HepG2 (cell line): ENCODE measurements around the gene TACR3. TPM values are rescaled to one million over a fixed set of nuclear protein-coding genes. Genes with fewer than 3 reads are reported as not detected.
"Not testable (repeated sequence)": the region's sequence is repeated elsewhere in the genome, so short reads cannot be mapped to it uniquely, and the experiment has no call there.

Experiments used
- ATAC-seq: fragments of 200-7000 bp; cut with Tn5 transposase; 3 replicates; pipeline ENCODE4 v1.9.1; 2020; ENCODE audit warnings: mild to moderate bottlenecking, moderate library complexity
- BruUV-seq: library from RNA; stranded (reverse); fragments of 400-500 nt; replicated peaks from 2 replicates; lab custom pipeline; 2021; lab: Mats Ljungman, UMichigan
- CTCF ChIA-PET: fragments of 300-600 bp; formaldehyde crosslinking; extraction: SDS; loops from one replicate; lab custom pipeline; 2021; ENCODE audit warnings: low total read pairs, inconsistent platforms, low intra/inter-chr PET ratio; lab: Yijun Ruan, JAX
- POLR2A ChIA-PET: fragments of 350-600 bp; sonication (Branson Sonifier 250); formaldehyde crosslinking; loops from one replicate; lab custom pipeline; 2020; ENCODE audit warnings: antibody characterized with exemption, inconsistent platforms; lab: Yijun Ruan, JAX
- DNase-seq: peaks from one replicate; pipeline ENCODE4 v3.0.0-alpha.2; 2015; ENCODE audit warnings: low spot score
- FAIRE-seq: peaks from 3 replicates; lab custom pipeline; 2011; peaks lifted over from hg19 to GRCh38; lab: Jason Lieb, UNC
- H2AFZ ChIP-seq: one replicate; pipeline ENCODE4 v1.6.1; 2011; ENCODE audit warnings: low read length, inconsistent platforms
- H3K27ac ChIP-seq: fragments of 300-600 bp; 3 replicates; pipeline ENCODE4 v1.8.0; 2011; ENCODE audit warnings: mixed run types, mild to moderate bottlenecking, mixed read lengths, low read length, inconsistent platforms; ENCODE audit not compliant: insufficient read depth; ENCODE audit errors: extremely low read length
- H3K27me3 ChIP-seq, 2 experiments: fragments of 200-600 bp in 1 of 2; 2 replicates in 1 of 2; 3 replicates in 1 of 2; pipeline versions ENCODE4 v1.6.0 to v1.8.0; 2011; ENCODE audit warnings: low read length in 2 of 2, mild to moderate bottlenecking in 2 of 2, moderate library complexity in 2 of 2, inconsistent platforms in 1 of 2; ENCODE audit not compliant: insufficient read depth in 2 of 2, control insufficient read depth in 1 of 2
- H3K36me3 ChIP-seq, 2 experiments: fragments of 200-600 bp in 1 of 2; replicated peaks in 1 of 2; 2 replicates in 1 of 2; 3 replicates in 1 of 2; pipeline versions ENCODE4 v1.5.1 to v1.8.0; 2011; ENCODE audit warnings: low read length in 2 of 2, inconsistent platforms in 1 of 2; ENCODE audit not compliant: insufficient read depth in 2 of 2, control insufficient read depth in 1 of 2
- H3K4me1 ChIP-seq: 2 replicates; pipeline ENCODE4 v1.5.1; 2012; ENCODE audit warnings: low read length, inconsistent platforms; ENCODE audit not compliant: insufficient read depth
- H3K4me2 ChIP-seq: 2 replicates; pipeline ENCODE4 v1.6.0; 2011; ENCODE audit warnings: low read depth, low read length, inconsistent platforms
- H3K4me3 ChIP-seq, 3 experiments: fragments of 200-600 bp in 1 of 3; sonication (generic), shearing (Covaris generic) in 1 of 3; replicated peaks in 1 of 3; 2 replicates each; pipeline ENCODE4 v1.5.1; 2011 to 2016; ENCODE audit warnings: low read length in 3 of 3, inconsistent platforms in 2 of 3, low read depth in 2 of 3, mild to moderate bottlenecking in 2 of 3, control low read depth in 1 of 3, mixed read lengths in 1 of 3; ENCODE audit not compliant: insufficient read depth in 1 of 3
- H3K79me2 ChIP-seq: one replicate; pipeline ENCODE4 v1.6.1; 2011; ENCODE audit warnings: low read length, inconsistent platforms; ENCODE audit not compliant: insufficient read depth
- H3K9ac ChIP-seq: 2 replicates; pipeline ENCODE4 v1.6.0; 2011; ENCODE audit warnings: mild to moderate bottlenecking, low read depth, low read length, inconsistent platforms; ENCODE audit not compliant: insufficient read depth
- H3K9me3 ChIP-seq: 2 replicates; pipeline ENCODE4 v1.5.1; 2012; ENCODE audit warnings: mild to moderate bottlenecking, low read length
- H4K20me1 ChIP-seq: 2 replicates; pipeline ENCODE4 v1.6.0; 2011; ENCODE audit warnings: inconsistent platforms, mild to moderate bottlenecking, low read length, moderate library complexity; ENCODE audit not compliant: insufficient read depth
- ARNTL ChIP-seq: sonication (generic); formaldehyde crosslinking; IDR thresholded peaks from 2 replicates; pipeline ENCODE4 v1.4.0; 2020; ENCODE audit warnings: mild to moderate bottlenecking, missing genetic modification reagents
- EHMT2 ChIP-seq: fragments of 200-600 bp; sonication (generic); IDR thresholded peaks from 2 replicates; pipeline ENCODE4 v1.7.0; 2017; ENCODE audit warnings: antibody characterized with exemption, low read depth, low read length, borderline replicate concordance
- MTA3 ChIP-seq: sonication (generic); formaldehyde crosslinking; IDR thresholded peaks from 2 replicates; pipeline ENCODE4 v1.4.0; 2020; ENCODE audit warnings: missing genetic modification reagents
- SMYD3 ChIP-seq: sonication (generic); formaldehyde crosslinking; IDR thresholded peaks from 2 replicates; pipeline ENCODE4 v1.8.1; 2023; ENCODE audit warnings: mild to moderate bottlenecking, missing genetic modification reagents
- SRF ChIP-seq: IDR thresholded peaks from 2 replicates; pipeline ENCODE4 v1.6.1; 2011; ENCODE audit warnings: mild to moderate bottlenecking, low read depth, low read length, moderate library complexity
- YY1 ChIP-seq: IDR thresholded peaks from 2 replicates; pipeline ENCODE4 v1.6.1; 2011; ENCODE audit warnings: low read length, low read depth, moderate library complexity, mild to moderate bottlenecking; ENCODE audit not compliant: insufficient read depth, insufficient replicate concordance
- ZFP62 ChIP-seq: sonication (generic); formaldehyde crosslinking; IDR thresholded peaks from 2 replicates; pipeline ENCODE4 v1.4.0; 2020; ENCODE audit warnings: missing genetic modification reagents
- ZFYVE20 ChIP-seq: sonication (generic); formaldehyde crosslinking; IDR thresholded peaks from 2 replicates; pipeline ENCODE4 v1.8.0; 2023; ENCODE audit warnings: low read depth, mild to moderate bottlenecking, moderate library complexity, missing genetic modification reagents, borderline replicate concordance
- ZNF263 ChIP-seq: sonication (generic); formaldehyde crosslinking; IDR thresholded peaks from 2 replicates; pipeline ENCODE4 v1.4.0; 2020; ENCODE audit warnings: missing genetic modification reagents
- ZNF3 ChIP-seq: IDR thresholded peaks from 2 replicates; pipeline ENCODE4 v1.7.0; 2017; ENCODE audit warnings: inconsistent platforms
- ZNF354B ChIP-seq: sonication (generic); formaldehyde crosslinking; IDR thresholded peaks from 2 replicates; pipeline ENCODE4 v1.8.0; 2022; ENCODE audit warnings: mild to moderate bottlenecking, missing genetic modification reagents
- WGBS: methylation state at CpG from one replicate; pipeline ENCODE4 v1.1.6; 2017; ENCODE audit warnings: low lambda C conversion rate; 5-methylcytosine and 5-hydroxymethylcytosine counted together
- in situ Hi-C: cut with HindIII; loops from 2 replicates; pipeline ENCODE4 v1.10.0; 2017; ENCODE audit warnings: low pct_unique_long_range_greater_than_20kb; ENCODE audit not compliant: extremely low pct_ligation_motif_present
- intact Hi-C: fragments of 100-400 bp; cut with micrococcal nuclease; formaldehyde crosslinking; loops from one replicate; pipeline ENCODE4 v1.10.0; 2022; ENCODE audit not compliant: unreplicated experiment
- polyA plus RNA-seq, 8 experiments: library from polyadenylated mRNA; depleted of rRNA in 3 of 8; stranded (reverse) in 7 of 8; unstranded in 1 of 8; fragments of >200 nt; fragmentation: Illumina TruSeq in 4 of 8; extraction: Trizol in 4 of 8; gene quantifications; 2 replicates each; pipeline versions ENCODE4 v1.2.1 to v1.2.3, GENCODE V29; 2011 to 2016; ENCODE audit warnings: low read depth in 4 of 8, missing spikeins in 1 of 8, mixed read lengths in 1 of 8; ENCODE audit not compliant: insufficient read depth in 1 of 8
- total RNA-seq, 5 experiments: library from RNA; depleted of rRNA; stranded (reverse); fragments of >200 nt; fragmentation: Illumina TruSeq; extraction: Trizol; gene quantifications; 2 replicates each; pipeline ENCODE4 v1.2.3, GENCODE V29; 2016; ENCODE audit warnings: low read depth in 1 of 5

TACR3 gene
- total and polyA plus RNA-seq, 2 of the 13 experiments (the other 11 are each of a cell fraction or from before 2014, with no cell fraction given) = not detected

DNA sequence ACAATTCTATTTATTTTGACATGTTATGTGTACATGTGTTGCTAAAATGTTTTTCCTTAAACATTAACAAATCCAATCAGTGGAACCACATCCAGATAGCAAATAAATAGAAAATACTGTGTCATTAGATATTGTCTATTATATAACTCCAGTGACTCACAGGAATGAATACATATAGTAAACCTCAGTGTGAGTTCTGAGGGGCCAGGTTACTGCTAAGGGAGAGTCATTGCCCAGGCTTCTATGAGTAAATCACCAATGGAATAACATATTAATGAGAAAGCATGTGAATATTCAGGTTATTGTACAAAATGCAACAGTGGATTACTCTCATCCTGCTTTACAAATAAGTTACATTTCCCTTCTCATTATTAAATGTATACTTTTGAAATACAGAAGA lies 27.2 kb downstream of the TACR3 start:
- Histone ChIP-seq H4K20me1 (no peaks in the 10 kb centered on the region), H3K27ac (no peak overlapping the region), H3K9me3 (no peaks in the 10 kb centered on the region), H3K4me2 (no peak overlapping the region), H3K79me2 (no peaks in the 10 kb centered on the region), H3K4me1 (no peaks in the 10 kb centered on the region), H3K36me3 (no peaks in the 10 kb centered on the region), H3K9ac (no peak overlapping the region), H3K4me3 (no peak overlapping the region), H2AFZ (no peak overlapping the region), H3K27me3 (no peaks in the 10 kb centered on the region)
- DNase-seq = no peak
- ChIA-PET CTCF (no interaction called here), POLR2A (no interaction called here)
- intact Hi-C loops = no loop called here
- ATAC-seq = no peak
- no TSS peak for BruUV-seq
- FAIRE-seq = no peak
- no peak for TF ChIP-seq ZFP62 (CRISPR knock-in tag)
- no peak for TF ChIP-seq ZNF263 (CRISPR knock-in tag)
- no peak for TF ChIP-seq SRF
- no peak for TF ChIP-seq ZFYVE20 (CRISPR knock-in tag)
- no peak for TF ChIP-seq MTA3 (CRISPR knock-in tag)
- TF ChIP-seq SMYD3 (CRISPR knock-in tag) = no peak
- no peak for TF ChIP-seq ARNTL (CRISPR knock-in tag)
- no peak for TF ChIP-seq ZNF3 (CRISPR knock-in tag)
- no peak for TF ChIP-seq EHMT2
- no peak for TF ChIP-seq ZNF354B (CRISPR knock-in tag)
- in situ Hi-C loops = no loop called here

- TF ChIP-seq YY1 = no peak
- intact Hi-C loops = no loop called here
These were observed 45.8 kb downstream of the TACR3 start for GRCh38 chr4:103673983-103674382.

GRCh38 chr4:103666764-103667163 lies 53.0 kb downstream of the TACR3 start:
- ATAC-seq, H3K27me3 ChIP-seq, H3K9ac ChIP-seq, H3K27ac ChIP-seq, H3K79me2 ChIP-seq, in situ Hi-C loops, POLR2A ChIA-PET, H3K36me3 ChIP-seq, H3K4me3 ChIP-seq, intact Hi-C loops, DNase-seq, BruUV-seq, H4K20me1 ChIP-seq, H3K4me2 ChIP-seq, CTCF ChIA-PET, H3K4me1 ChIP-seq, H2AFZ ChIP-seq, H3K9me3 ChIP-seq, FAIRE-seq: not testable (repeated sequence)

More at GRCh38 chr4:103673983-103674382, 45.8 kb downstream of the TACR3 start:
- no peak overlapping the region for H3K27ac ChIP-seq
- no peak overlapping the region for H3K4me3 ChIP-seq
- no peak for DNase-seq
- no peaks in the 10 kb centered on the region for H3K27me3 ChIP-seq
- in situ Hi-C loops = no loop called here
- no peaks in the 10 kb centered on the region for H3K9me3 ChIP-seq
- H3K4me2 ChIP-seq = no peak overlapping the region
- no peaks in the 10 kb centered on the region for H3K4me1 ChIP-seq
- WGBS = 0% methylated on average over 2 of the region's 2 CpGs
- POLR2A ChIA-PET = no interaction called here
- no peaks in the 10 kb centered on the region for H4K20me1 ChIP-seq
- no peak overlapping the region for H3K9ac ChIP-seq
- H3K79me2 ChIP-seq = no peaks in the 10 kb centered on the region
- FAIRE-seq = no peak
- H2AFZ ChIP-seq = no peak overlapping the region
- CTCF ChIA-PET = no interaction called here
- no peaks in the 10 kb centered on the region for H3K36me3 ChIP-seq
- no peak for ATAC-seq
- no TSS peak for BruUV-seq
